ENCODE measurements around the gene HOXB9.

Gene HOXB9

GRCh38 chr17:48582750-48583069 is 43.4 kb downstream of the HOXB9 start:
- DNase-seq = no peak

- no peak for DNase-seq
These were observed 46.2 kb downstream of the HOXB9 start for GRCh38 chr17:48579760-48580554.

DNA sequence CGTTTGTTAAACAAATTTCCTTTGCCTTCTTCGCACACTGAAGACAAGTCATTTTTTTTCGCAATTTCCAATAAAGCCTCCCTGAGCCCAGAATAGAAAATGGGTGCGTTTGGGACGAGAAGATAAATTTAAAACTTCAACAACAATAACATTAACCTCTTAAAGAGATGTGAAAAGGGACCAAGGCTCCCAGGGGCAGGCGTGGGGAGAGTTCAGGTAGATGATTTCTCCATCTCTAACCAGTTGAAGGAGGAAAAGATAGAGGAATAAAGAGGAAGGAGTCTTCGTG is 46.7 kb downstream of the HOXB9 start:
- DNase-seq = no peak

DNA sequence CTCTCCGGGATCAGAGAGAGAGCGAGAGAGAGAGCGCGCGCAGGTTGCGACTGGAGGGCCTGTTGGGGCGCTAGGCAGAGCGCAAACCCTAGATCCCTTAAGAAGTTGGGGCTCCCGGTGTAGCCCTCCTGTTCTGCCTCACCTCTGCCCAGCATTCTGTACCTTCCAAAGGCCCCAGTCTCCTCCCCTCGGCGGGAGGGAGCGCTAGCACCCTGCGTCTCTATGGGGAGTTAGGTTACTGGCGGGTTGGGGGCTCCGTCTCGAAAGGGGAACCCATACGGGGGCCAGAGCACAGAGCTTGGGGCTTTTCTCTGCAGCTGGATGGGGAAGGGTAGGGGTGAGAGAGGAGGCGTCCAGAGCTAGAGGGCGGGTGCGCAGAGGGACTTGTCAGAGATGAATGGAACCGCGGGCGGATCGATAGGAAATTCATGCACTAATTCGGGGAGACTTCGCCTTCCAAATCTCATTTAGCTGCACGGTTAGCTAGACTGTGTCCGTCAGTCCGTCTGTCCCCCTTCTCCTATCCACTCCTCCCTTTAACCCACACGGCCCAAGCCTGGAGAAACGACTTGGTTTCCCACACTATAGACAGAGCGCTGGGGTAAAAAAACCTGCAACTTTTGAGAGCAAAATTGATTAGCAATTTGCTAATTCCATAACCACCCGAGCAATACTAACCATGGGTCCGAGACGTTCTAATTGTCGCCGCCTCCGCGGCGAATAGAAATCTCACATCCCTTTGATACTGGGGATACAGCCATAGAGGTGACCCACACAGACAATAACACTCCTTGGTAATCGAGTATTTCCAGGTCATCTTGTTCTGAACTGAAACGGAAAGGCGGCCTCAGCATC is 47.3 kb downstream of the HOXB9 start:
- DNase-seq = no peak

- DNase-seq = peak; percentile 77
These were observed 48.1 kb downstream of the HOXB9 start, which contains the start of gene HOXB4 for GRCh38 chr17:48577946-48578615. TSS of gene HOXB4 (minus strand) at chr17:48578350. CDS start at chr17:48578319, 31 bp downstream.

- DNase-seq = no peak
These were observed 48.7 kb downstream of the HOXB9 start for GRCh38 chr17:48577330-48577945.

- DNase-seq = no peak
These were observed 49.5 kb downstream of the HOXB9 start for GRCh38 chr17:48576479-48577309.

- DNase-seq = no peak
These were observed 50.3 kb downstream of the HOXB9 start for GRCh38 chr17:48575673-48576478.

GRCh38 chr17:48575066-48575582 is 51.0 kb downstream of the HOXB9 start:
- DNase-seq = no peak

DNA sequence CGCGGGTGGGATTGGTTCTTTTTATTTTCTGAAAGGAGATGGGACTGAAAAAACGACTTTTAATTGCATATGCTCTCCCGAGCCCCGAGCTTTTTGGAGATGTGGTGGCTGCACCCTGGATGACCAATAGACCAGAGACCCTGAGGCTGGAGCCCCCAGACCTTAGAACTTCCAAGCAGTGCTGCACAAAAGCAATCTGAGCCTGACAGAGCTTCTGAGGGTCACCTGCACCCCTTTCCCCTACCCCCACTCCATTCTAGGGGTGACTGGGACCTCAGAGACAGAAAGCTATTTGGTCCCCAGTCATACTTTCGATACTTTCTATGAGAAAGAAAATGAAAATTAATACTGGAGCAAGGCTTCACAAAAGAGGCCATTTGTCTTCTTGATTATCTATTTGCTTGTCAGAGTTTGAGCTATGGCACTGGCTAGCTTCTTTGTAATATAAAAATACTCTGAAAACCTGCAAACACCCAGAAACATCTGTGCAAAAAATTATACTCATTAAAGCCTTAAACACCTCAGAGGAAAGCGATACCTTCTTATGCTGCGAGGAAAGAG is 51.6 kb downstream of the HOXB9 start:
- DNase-seq = no peak

DNA sequence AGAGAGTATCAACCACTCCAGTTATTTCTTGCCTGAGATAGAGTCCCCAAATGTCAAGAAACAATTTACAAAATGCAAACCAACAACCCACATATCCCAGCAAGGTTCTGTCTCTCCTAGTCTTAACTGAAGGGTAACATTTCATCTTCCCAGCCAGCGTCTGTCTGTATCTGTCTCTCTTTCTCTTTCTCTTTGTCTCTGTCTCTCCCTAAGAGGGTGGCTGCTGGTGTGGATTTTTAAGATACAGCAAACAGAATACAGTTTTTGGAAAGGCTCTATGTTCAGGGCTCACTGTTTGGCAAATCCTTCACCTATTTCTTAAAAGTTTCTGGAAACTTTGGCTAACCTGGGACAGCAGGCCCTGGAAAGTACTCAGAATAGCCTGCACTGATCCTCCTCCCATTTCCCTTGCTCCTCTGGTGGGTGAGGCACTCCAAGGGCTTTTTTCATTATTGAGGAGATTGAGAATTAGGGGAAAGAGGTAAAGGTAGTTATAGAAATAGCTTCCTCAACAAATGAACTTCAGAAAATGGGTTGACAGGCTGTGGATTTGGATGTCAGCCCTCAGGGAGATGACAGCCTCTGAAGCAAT is 54.2 kb downstream of the HOXB9 start:
- DNase-seq = no peak

All from activated CD8-positive, alpha-beta memory T cell treated with anti-CD3 and anti-CD28 coated beads, Interleukin-2, amount 50 U/mL, for 48 hours (primary cell).